Limb (tissue), 2 donors: ENCODE data around the gene STPG4.

Source experiments
- DNase-seq, 2 donors: peaks; one replicate each; pipeline ENCODE4 v3.0.0-alpha.2; 2016; ENCODE audit errors: extremely low spot score in 2 of 2

The STPG4 gene

GRCh38 chr2:47054868-47055267 is 100.2 kb downstream of the STPG4 start:
- DNase-seq: no peak

- no peak for DNase-seq
Observed at GRCh38 chr2:47054036-47054555, 101.0 kb downstream of the STPG4 start.

- DNase-seq: no peak
Observed at GRCh38 chr2:47052847-47053246, 102.3 kb downstream of the STPG4 start.

DNA sequence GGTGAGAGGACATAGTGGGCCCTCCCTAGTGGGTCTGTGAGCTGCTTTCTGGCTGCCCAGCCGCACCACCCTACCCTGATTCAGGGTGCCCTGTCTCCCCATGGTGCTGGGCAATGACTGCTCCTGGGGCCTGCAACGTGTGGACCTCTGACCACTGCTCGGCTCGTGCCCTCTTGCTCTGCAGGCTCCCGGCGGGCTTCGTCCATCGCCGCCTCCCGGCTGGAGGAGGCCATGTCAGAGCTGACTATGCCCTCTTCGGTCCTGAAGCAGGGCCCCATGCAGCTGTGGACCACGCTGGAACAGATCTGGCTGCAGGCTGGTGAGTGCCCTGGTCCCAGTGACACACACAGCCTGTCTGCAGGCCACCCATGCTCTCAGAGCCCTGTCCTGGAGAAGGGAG is 103.5 kb downstream of the STPG4 start:
- no peak for DNase-seq

- no peak for DNase-seq
Observed at GRCh38 chr2:47050762-47051161, 104.3 kb downstream of the STPG4 start.

GRCh38 chr2:47050021-47050760 is 104.9 kb downstream of the STPG4 start:
- DNase-seq: no peak

DNA sequence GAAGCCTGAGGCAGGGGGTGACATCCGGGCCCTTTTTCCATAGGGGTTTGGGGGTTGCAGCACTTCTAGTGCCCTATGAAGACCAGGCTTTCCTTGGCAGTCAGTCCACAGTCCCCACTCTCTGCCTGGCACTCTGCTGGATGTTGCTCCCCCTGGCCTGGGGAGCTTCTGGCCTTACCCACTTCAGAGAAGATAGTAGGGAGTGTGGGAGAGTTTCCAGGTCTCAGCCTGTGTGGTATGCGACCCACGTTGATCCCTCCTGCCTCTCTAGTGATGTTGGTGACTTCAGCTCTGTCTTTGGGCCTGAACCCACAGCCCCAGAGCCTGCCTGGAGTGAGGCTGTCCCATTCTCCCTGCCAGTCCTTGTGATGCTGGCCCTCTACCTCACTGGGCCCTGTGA is 105.6 kb downstream of the STPG4 start:
- no peak for DNase-seq

- DNase-seq: no peak
Observed at GRCh38 chr2:47048801-47049480, 106.2 kb downstream of the STPG4 start.

GRCh38 chr2:47046271-47046670 is 108.8 kb downstream of the STPG4 start:
- DNase-seq: no peak

DNA sequence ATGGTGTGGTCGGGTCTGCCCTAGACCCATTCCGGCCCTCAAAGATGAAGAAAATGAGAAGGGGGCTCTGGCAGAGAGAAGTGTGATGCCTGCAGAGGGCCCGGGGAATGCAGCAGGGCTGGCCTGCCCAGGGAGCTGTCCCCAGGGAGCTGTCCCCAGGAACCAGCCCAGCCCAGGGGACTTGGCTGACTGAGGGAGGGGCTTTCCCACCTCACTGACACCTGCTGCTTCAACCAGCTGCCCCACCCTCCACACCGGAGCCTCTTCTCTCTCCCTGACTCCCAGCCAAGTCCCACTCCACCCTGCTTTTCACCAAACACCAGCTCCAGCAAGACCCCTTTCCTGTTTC is 111.2 kb downstream of the STPG4 start:
- no peak for DNase-seq

GRCh38 chr2:47043142-47043890 is 111.8 kb downstream of the STPG4 start:
- peak in 1 of 2 donors; percentile 50 for DNase-seq

DNA sequence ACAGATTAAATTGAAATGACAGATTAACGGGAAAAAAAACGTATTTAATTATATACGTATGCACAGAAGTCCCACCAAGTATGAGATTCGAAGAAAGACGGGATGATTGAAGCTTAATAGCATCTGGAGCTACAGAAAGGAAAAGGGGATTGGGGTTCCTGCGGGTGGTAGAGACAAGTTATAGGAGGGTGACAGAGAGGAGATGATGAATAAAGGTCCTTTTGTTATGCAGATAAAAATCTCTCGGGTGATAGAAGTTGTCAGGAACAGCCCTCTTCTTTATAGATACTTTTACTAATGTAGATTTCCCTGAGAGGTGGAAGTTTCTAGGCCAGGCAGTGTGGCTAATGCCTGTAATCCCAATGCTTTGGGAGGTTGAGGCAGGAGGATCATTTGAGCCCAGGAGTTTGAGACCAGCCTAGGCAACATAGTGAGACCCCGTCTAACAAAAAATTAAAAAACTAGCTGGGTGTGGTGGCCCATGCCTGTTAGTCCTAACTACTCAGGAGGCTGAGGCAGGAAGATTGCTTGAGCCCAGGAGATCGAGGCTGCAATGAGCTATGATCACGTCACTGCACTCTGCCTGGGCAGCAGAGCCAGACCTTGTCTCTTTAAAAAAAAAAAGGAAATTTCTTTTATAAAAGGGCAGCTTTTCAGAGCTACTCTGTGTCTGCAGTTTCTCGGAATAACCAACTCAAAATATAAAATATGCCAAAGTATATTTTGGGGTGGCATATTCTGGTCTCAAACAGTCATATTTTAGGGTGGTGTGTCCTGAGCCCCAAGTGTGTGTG is 113.0 kb downstream of the STPG4 start:
- DNase-seq: no peak

DNA sequence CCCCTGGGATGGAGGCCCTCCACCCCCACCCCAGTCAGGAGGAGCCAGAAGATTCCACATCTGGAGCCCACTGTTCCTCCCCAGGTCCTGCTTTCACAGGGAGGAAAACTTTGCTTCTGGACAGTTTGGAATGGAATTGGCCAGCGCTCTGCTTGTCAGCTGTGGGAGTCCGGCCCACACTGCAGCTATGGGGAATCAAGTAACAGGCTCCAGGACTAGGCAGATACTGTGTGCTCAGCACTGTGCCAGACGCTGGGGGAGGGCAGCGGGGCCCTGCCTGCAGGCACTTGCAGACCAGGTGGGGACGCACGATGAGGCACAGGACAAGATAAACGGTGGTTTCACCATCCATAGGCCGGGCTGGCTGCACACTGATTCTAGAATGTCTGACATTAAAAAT is 114.0 kb downstream of the STPG4 start:
- no peak for DNase-seq

GRCh38 chr2:47040651-47041050 is 114.5 kb downstream of the STPG4 start:
- no peak for DNase-seq

DNA sequence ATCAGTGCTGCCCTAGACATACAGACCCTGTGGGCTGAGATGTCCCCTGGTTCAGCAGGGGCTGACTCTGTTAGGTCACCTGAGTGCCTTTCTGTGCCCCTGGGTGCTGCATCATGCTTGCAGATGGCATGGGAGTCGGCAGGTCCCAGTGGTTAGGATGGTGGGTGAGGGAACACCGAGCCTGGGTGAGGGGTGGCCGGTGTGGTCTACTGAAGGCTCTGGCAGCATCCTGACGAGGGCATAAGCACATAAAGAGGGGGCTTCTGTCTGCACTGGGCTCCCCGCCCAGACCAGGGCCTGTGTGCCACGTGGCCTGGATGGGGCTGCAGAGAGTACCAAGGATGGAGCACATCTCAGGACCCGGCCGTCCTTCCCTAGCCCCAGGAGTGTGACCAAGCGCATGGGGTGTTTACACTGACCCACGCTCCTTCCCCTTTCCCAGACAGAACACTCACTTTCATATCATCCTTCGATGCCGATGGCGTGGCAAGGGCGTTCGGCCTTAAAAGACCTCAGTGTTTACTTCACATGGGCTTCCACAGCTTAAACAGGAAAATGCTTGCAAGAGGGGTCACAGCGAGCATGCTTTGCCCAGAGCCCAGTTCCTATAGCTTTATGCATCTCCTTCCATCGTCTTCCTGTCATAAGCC is 115.1 kb downstream of the STPG4 start:
- no peak for DNase-seq

DNA sequence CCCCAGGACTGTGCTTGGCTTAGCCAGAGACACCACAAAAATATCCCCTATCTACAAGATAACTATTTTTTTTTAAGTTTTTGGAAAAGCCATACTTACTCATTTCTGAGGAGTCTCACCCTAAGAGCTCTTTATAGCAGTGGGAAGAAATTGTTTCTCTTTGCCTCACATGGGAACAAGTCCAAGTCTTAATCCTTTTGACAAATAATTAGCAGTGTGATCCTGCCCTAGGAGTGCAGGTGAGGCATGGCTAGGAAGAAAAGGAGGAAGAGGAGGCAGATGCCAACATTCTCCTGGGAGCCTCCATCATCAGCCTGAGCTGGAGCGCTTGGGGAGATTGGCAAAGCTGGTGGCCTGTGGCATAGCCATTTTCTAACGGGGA is 115.6 kb downstream of the STPG4 start:
- no peak for DNase-seq

DNA sequence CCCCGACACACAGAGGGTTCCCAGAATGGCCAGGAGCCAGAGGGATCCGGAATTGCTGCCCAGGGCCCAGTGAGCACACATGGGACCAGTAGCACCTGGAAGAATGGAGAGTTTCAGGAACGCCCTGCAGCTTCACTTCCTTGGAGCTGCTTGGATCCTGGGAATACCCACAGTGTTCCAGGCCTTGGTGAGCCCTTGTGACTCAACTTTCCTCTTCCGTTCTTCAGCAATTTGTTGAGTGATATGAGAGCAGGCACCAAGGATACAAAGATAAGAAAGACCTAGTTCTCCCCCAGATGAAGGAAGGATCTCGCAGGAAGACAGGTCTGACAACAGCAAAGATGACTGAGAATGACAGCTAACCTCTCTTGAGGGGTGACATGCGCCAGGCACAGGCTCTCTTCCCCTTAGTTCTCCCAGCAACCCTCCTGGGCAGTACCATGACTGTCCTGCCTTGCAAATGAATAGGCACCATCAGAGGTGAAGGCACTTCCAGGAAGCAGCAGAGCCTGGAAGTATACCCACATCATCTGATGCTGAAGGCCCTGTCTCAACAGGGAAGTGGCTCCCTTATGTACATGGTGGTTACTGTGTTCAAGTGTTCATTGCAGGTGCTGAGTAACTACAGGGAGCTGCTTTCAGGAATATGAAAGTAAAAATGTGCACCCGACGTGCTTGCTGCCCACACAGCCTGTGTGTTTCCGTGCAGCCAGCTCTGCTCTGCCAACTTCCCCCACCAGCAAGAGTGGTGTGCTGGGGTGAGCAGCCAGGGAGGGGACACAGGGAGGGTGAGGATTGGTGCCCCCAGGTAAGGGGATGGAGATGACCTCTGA is 116.2 kb downstream of the STPG4 start:
- no peak for DNase-seq

DNA sequence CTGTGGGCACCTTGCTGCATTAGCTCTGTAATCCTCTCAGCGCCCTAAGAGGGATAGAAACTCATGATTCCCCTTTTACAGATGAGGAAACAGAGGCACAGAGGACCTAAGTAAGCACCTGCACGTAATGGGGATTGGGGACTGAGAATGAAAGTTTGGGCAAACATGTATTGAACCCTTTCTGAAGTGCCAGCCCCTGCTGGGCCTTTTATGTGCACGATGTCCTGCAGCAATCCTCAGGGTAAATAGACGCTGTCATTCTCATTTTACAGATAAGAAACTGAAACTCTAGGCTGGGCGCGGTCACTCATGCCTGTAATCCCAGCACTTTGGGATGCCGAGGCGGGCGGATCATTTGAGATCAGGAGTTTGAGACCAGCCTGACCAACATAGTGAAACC is 117.4 kb downstream of the STPG4 start:
- DNase-seq: no peak
